ENCODE data around the gene MPPED2. TPM values are rescaled to one million over a fixed set of nuclear protein-coding genes. Genes with fewer than 3 reads are reported as not detected.

The MPPED2 gene
- total RNA-seq, 1 donor from 2014 or later: 15.7 TPM

- Histone ChIP-seq H3K36me3 (ENCODE audit: control insufficient read depth in 3 of 3, insufficient read depth in 3 of 3, low read length in 3 of 3) (no peaks in the 10 kb centered on the region), H3K9ac (ENCODE audit: low read depth in 1 of 3, low read length in 3 of 3) (no peak overlapping the region), H3K4me1 (ENCODE audit: control insufficient read depth in 3 of 3, insufficient read depth in 3 of 3, low read length in 3 of 3) (peaks cover 3 to 10% (median 8%) of the 10 kb centered on the region in 3 donors), H3K27me3 (ENCODE audit: control insufficient read depth in 3 of 3, insufficient read depth in 3 of 3, low read length in 3 of 3) (no peaks in the 10 kb centered on the region), H3K9me3 (ENCODE audit: control insufficient read depth in 3 of 3, low read length in 3 of 3) (peaks cover 0 to 2% (median 0%) of the 10 kb centered on the region in 3 donors), H3K4me3 (ENCODE audit: low read length in 3 of 3) (peak overlapping the region in 1 of 3 donors; percentile 38), H3K27ac (ENCODE audit: low read depth, low read length) (no peak overlapping the region)
Measured at GRCh38 chr11:30392221-30392784, 193.8 kb downstream of the MPPED2 start.

GRCh38 chr11:30388957-30389356 lies 197.2 kb downstream of the MPPED2 start:
- no peak overlapping the region for H3K9ac ChIP-seq (ENCODE audit: low read depth in 1 of 3, low read length in 3 of 3)
- no peak overlapping the region for H3K4me3 ChIP-seq (ENCODE audit: low read length in 3 of 3)
- H3K27ac ChIP-seq (ENCODE audit: low read depth, low read length): no peak overlapping the region
- H3K4me1 ChIP-seq (ENCODE audit: control insufficient read depth in 3 of 3, insufficient read depth in 3 of 3, low read length in 3 of 3): peaks cover 3 to 8% (median 7%) of the 10 kb centered on the region in 3 donors
- H3K9me3 ChIP-seq (ENCODE audit: control insufficient read depth in 3 of 3, low read length in 3 of 3): peaks cover 0 to 2% (median 0%) of the 10 kb centered on the region in 3 donors
- no peaks in the 10 kb centered on the region for H3K36me3 ChIP-seq (ENCODE audit: control insufficient read depth in 3 of 3, insufficient read depth in 3 of 3, low read length in 3 of 3)
- no peaks in the 10 kb centered on the region for H3K27me3 ChIP-seq (ENCODE audit: control insufficient read depth in 3 of 3, insufficient read depth in 3 of 3, low read length in 3 of 3)

DNA sequence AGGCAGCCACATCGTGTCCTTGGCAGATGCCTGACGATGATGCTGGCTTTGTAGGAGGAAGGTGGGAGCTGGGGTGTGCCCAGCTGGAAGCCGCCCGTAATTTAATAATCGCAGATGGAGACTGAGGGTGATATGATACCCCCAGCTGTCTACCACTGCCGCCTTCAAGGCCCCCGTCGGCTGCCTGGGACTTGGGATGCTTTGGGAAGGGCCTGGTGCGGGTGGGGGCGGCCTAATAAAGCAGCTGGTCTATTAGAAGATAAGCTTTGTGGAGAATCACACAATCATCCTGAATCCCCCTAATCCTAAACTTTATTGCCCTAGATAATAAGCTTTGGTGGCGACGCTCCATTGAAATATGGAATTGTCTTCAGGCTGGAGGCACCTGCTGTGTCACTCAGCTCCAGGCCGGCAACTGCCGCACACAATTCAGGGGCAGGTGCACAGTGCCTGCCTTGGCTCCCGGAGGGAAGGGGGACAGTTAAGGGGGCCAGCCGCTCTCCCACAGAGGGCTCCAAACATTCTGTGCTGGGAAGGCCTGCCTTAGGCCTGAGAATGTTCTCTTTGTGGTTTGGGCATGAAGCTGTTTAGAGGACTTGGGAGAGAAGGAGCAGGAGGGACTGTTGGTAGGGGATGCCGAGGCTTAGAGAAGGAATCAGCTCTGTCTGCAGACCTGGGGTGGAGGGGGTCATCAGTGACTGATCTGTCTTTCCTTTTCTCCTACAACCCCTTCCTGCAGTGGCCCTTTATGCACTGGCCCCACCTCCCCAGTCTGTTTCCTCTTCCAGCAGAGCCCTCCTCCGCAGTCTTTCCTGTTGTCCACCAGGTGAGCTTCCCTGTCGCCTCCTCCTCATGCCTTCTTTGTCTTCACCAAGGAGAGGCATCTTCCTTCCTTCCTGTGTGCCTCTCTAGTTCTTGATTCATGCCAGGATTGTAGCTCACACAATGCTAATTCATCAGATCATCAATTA lies 198.0 kb downstream of the MPPED2 start:
- Histone ChIP-seq H3K27ac (ENCODE audit: low read depth, low read length) (no peak overlapping the region), H3K4me1 (ENCODE audit: control insufficient read depth in 3 of 3, insufficient read depth in 3 of 3, low read length in 3 of 3) (peaks cover 3 to 8% (median 7%) of the 10 kb centered on the region in 3 donors), H3K9me3 (ENCODE audit: control insufficient read depth in 3 of 3, low read length in 3 of 3) (peaks cover 0 to 2% (median 0%) of the 10 kb centered on the region in 3 donors), H3K4me3 (ENCODE audit: low read length in 3 of 3) (no peak overlapping the region), H3K9ac (ENCODE audit: low read depth in 1 of 3, low read length in 3 of 3) (no peak overlapping the region), H3K27me3 (ENCODE audit: control insufficient read depth in 3 of 3, insufficient read depth in 3 of 3, low read length in 3 of 3) (no peaks in the 10 kb centered on the region), H3K36me3 (ENCODE audit: control insufficient read depth in 3 of 3, insufficient read depth in 3 of 3, low read length in 3 of 3) (no peaks in the 10 kb centered on the region)

DNA sequence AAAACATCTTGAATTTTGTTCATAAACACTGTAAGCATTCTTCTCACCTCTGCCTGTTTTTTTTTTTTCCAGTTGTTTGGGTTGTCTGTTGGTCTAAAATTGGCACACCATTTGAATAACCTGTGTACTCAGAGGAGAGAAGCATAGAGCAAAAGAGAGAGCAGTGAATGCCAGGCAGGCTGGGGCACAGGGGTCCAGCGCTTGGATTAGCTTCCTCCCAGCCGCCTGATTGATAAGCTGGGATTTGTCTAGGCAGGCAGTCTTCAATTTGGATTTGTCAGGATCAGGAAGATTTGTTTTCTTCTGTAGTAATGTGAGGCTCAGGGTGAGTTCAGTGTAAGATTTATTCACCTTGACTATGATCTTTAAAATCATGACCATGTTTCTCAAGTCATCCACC lies 204.3 kb downstream of the MPPED2 start:
- H3K27ac ChIP-seq (ENCODE audit: low read depth, low read length): no peak overlapping the region
- H3K4me1 ChIP-seq (ENCODE audit: control insufficient read depth in 3 of 3, insufficient read depth in 3 of 3, low read length in 3 of 3): no peaks in the 10 kb centered on the region
- no peaks in the 10 kb centered on the region for H3K36me3 ChIP-seq (ENCODE audit: control insufficient read depth in 3 of 3, insufficient read depth in 3 of 3, low read length in 3 of 3)
- H3K4me3 ChIP-seq (ENCODE audit: low read length in 3 of 3): no peak overlapping the region
- no peaks in the 10 kb centered on the region for H3K27me3 ChIP-seq (ENCODE audit: control insufficient read depth in 3 of 3, insufficient read depth in 3 of 3, low read length in 3 of 3)
- no peak overlapping the region for H3K9ac ChIP-seq (ENCODE audit: low read depth in 1 of 3, low read length in 3 of 3)
- H3K9me3 ChIP-seq (ENCODE audit: control insufficient read depth in 3 of 3, low read length in 3 of 3): no peaks in the 10 kb centered on the region

GRCh38 chr11:30380846-30381245 lies 205.3 kb downstream of the MPPED2 start:
- Histone ChIP-seq H3K36me3 (ENCODE audit: control insufficient read depth in 3 of 3, insufficient read depth in 3 of 3, low read length in 3 of 3) (no peaks in the 10 kb centered on the region), H3K27me3 (ENCODE audit: control insufficient read depth in 3 of 3, insufficient read depth in 3 of 3, low read length in 3 of 3) (no peaks in the 10 kb centered on the region), H3K27ac (ENCODE audit: low read depth, low read length) (no peak overlapping the region), H3K9ac (ENCODE audit: low read depth in 1 of 3, low read length in 3 of 3) (no peak overlapping the region), H3K9me3 (ENCODE audit: control insufficient read depth in 3 of 3, low read length in 3 of 3) (no peaks in the 10 kb centered on the region), H3K4me3 (ENCODE audit: low read length in 3 of 3) (no peak overlapping the region), H3K4me1 (ENCODE audit: control insufficient read depth in 3 of 3, insufficient read depth in 3 of 3, low read length in 3 of 3) (no peaks in the 10 kb centered on the region)

GRCh38 chr11:30377347-30377746 lies 208.8 kb downstream of the MPPED2 start:
- H3K9me3 ChIP-seq (ENCODE audit: control insufficient read depth in 3 of 3, low read length in 3 of 3): no peaks in the 10 kb centered on the region
- H3K4me1 ChIP-seq (ENCODE audit: control insufficient read depth in 3 of 3, insufficient read depth in 3 of 3, low read length in 3 of 3): no peaks in the 10 kb centered on the region
- H3K4me3 ChIP-seq (ENCODE audit: low read length in 3 of 3): no peak overlapping the region
- H3K9ac ChIP-seq (ENCODE audit: low read depth in 1 of 3, low read length in 3 of 3): no peak overlapping the region
- no peaks in the 10 kb centered on the region for H3K27me3 ChIP-seq (ENCODE audit: control insufficient read depth in 3 of 3, insufficient read depth in 3 of 3, low read length in 3 of 3)
- no peaks in the 10 kb centered on the region for H3K36me3 ChIP-seq (ENCODE audit: control insufficient read depth in 3 of 3, insufficient read depth in 3 of 3, low read length in 3 of 3)
- H3K27ac ChIP-seq (ENCODE audit: low read depth, low read length): no peak overlapping the region

DNA sequence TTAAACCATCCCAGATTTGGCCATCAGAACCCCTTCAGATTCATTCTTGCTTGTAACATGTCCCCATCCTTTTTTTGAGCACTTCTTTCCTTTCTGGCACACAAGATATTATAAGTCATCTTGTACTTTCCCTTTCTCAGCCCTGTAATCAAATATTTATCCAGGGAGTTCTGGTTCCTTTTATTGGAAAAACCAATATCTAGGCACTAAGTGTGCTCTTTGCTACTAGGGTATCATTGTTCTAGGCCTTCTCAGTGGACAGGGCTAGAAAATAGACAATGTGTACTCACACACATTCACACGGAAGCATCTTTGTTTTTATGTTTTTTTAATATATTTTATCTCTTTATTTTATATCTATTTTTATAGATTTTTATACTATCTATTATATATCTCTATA lies 216.0 kb downstream of the MPPED2 start:
- H3K4me3 ChIP-seq (ENCODE audit: low read length in 3 of 3): no peak overlapping the region

GRCh38 chr11:30368394-30368793 lies 217.8 kb downstream of the MPPED2 start:
- Histone ChIP-seq H3K36me3 (ENCODE audit: control insufficient read depth in 3 of 3, insufficient read depth in 3 of 3, low read length in 3 of 3) (no peaks in the 10 kb centered on the region), H3K4me1 (ENCODE audit: control insufficient read depth in 3 of 3, insufficient read depth in 3 of 3, low read length in 3 of 3) (no peaks in the 10 kb centered on the region), H3K4me3 (ENCODE audit: low read length in 3 of 3) (no peak overlapping the region), H3K9ac (ENCODE audit: low read depth in 1 of 3, low read length in 3 of 3) (no peak overlapping the region), H3K27ac (ENCODE audit: low read depth, low read length) (no peak overlapping the region), H3K9me3 (ENCODE audit: control insufficient read depth in 3 of 3, low read length in 3 of 3) (no peaks in the 10 kb centered on the region), H3K27me3 (ENCODE audit: control insufficient read depth in 3 of 3, insufficient read depth in 3 of 3, low read length in 3 of 3) (no peaks in the 10 kb centered on the region)

More for the DNA sequence above, 216.0 kb downstream of the MPPED2 start:
- Histone ChIP-seq H3K27me3 (ENCODE audit: control insufficient read depth in 3 of 3, insufficient read depth in 3 of 3, low read length in 3 of 3) (no peaks in the 10 kb centered on the region), H3K9me3 (ENCODE audit: control insufficient read depth in 3 of 3, low read length in 3 of 3) (no peaks in the 10 kb centered on the region), H3K36me3 (ENCODE audit: control insufficient read depth in 3 of 3, insufficient read depth in 3 of 3, low read length in 3 of 3) (no peaks in the 10 kb centered on the region), H3K4me1 (ENCODE audit: control insufficient read depth in 3 of 3, insufficient read depth in 3 of 3, low read length in 3 of 3) (no peaks in the 10 kb centered on the region), H3K27ac (ENCODE audit: low read depth, low read length) (no peak overlapping the region), H3K9ac (ENCODE audit: low read depth in 1 of 3, low read length in 3 of 3) (no peak overlapping the region)

- H3K9me3 ChIP-seq (ENCODE audit: control insufficient read depth in 3 of 3, low read length in 3 of 3): no peaks in the 10 kb centered on the region
- H3K4me1 ChIP-seq (ENCODE audit: control insufficient read depth in 3 of 3, insufficient read depth in 3 of 3, low read length in 3 of 3): no peaks in the 10 kb centered on the region
- H3K27ac ChIP-seq (ENCODE audit: low read depth, low read length): no peak overlapping the region
- no peak overlapping the region for H3K9ac ChIP-seq (ENCODE audit: low read depth in 1 of 3, low read length in 3 of 3)
- H3K27me3 ChIP-seq (ENCODE audit: control insufficient read depth in 3 of 3, insufficient read depth in 3 of 3, low read length in 3 of 3): no peaks in the 10 kb centered on the region
- H3K4me3 ChIP-seq (ENCODE audit: low read length in 3 of 3): no peak overlapping the region
- no peaks in the 10 kb centered on the region for H3K36me3 ChIP-seq (ENCODE audit: control insufficient read depth in 3 of 3, insufficient read depth in 3 of 3, low read length in 3 of 3)
Measured at GRCh38 chr11:30365793-30366517, 220.2 kb downstream of the MPPED2 start.

All from skeletal muscle tissue (tissue), 4 donors.